Stimulated activated naive B cell treated with anti-CD40 and anti-IgM and Interleukin-4, amounts not matched to agents 10 μg/mL and 1 μg/mL and 100 μg/mL, for 72 hours (primary cell): ENCODE results near the gene GALNS.
A peak's percentile ranks its signal among the peaks of the same experiment; 100 is the strongest.

ENCODE experiments used
- ATAC-seq, 2 donors: fragments of 150-1000 bp; cut with Tn5 transposase; replicated peaks; 2 replicates each; pipeline ENCODE4 v1.10.0; 2021; ENCODE audit warnings: moderate library complexity in 1 of 2
- DNase-seq: peaks from one replicate; pipeline ENCODE4 v3.0.0; 2021
- H3K27ac Mint-ChIP-seq: one replicate; pipeline ENCODE4 v1.8.0; 2022; ENCODE audit warnings: mild to moderate bottlenecking, mixed read lengths
- H3K27me3 Mint-ChIP-seq, 2 donors: one replicate each; pipeline ENCODE4 v1.8.0; 2022; ENCODE audit warnings: mixed read lengths in 2 of 2
- H3K36me3 Mint-ChIP-seq, 2 donors: one replicate each; pipeline ENCODE4 v1.8.0; 2022; ENCODE audit warnings: mixed read lengths in 2 of 2, mild to moderate bottlenecking in 1 of 2
- H3K4me1 Mint-ChIP-seq, 2 donors: one replicate each; pipeline ENCODE4 v1.8.0; 2022; ENCODE audit warnings: mixed read lengths in 2 of 2, mild to moderate bottlenecking in 1 of 2
- H3K4me3 Mint-ChIP-seq, 2 donors: one replicate each; pipeline ENCODE4 v1.8.0; 2022; ENCODE audit warnings: mild to moderate bottlenecking in 2 of 2, mixed read lengths in 2 of 2, moderate library complexity in 1 of 2
- H3K9me3 Mint-ChIP-seq, 2 donors: one replicate each; pipeline ENCODE4 v1.8.0; 2022; ENCODE audit warnings: mixed read lengths in 2 of 2, mild to moderate bottlenecking in 1 of 2

GALNS gene

DNA sequence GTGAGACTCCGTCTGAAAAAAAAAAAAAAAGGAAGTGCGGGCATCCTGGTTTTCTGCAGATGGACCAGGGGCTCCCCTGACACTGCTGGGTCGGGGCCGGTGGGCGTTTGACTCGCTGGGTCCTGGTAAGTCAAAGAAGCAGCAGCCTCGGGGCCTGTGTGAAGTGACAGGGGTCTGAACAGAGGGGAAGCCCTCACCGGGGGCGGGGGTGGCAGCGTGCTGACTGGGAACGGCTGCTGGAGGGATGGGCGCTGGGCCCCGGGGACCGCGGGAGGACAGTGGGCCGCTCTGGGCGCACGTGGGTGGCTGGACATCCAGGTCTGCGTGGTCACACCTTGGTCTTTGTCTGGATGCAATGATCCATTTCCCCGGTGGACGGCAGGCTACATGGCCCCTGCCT lies 8.2 kb downstream of the GALNS start:
- Mint-ChIP-seq H3K4me1 (peaks cover 2 to 15% of the 10 kb centered on the region in 2 donors), H3K27ac (no peak overlapping the region), H3K27me3 (no peaks in the 10 kb centered on the region), H3K9me3 (no peaks in the 10 kb centered on the region), H3K36me3 (peaks cover 14 to 25% of the 10 kb centered on the region in 2 donors), H3K4me3 (no peak overlapping the region)
- no peak for DNase-seq
- ATAC-seq, result no peak

DNA sequence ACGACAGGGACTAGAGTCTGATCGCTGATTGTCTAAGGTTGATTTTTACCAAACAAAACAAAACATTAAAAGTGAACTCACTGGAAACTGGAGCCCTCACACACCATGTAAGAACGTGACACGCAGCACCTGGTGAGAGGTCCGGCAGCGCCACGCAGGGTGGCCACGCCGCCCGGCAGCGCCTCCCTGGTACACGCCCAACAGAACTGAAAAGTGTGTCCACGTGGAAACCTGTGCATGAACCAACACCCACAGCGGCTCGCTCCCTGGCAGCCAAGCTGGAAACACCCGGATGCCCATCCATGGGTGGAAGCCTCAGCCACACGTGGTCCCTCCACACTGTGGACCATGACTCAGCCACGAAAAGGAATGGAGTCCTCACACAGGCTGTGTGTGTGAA lies 9.1 kb downstream of the GALNS start:
- ATAC-seq, result no peak
- H3K27ac Mint-ChIP-seq, result no peak overlapping the region
- H3K4me1 Mint-ChIP-seq, result peaks cover 4 to 15% of the 10 kb centered on the region in 2 donors
- peaks cover 20 to 32% of the 10 kb centered on the region in 2 donors for H3K36me3 Mint-ChIP-seq
- H3K9me3 Mint-ChIP-seq, result no peaks in the 10 kb centered on the region
- no peak for DNase-seq
- no peak overlapping the region for H3K4me3 Mint-ChIP-seq
- no peaks in the 10 kb centered on the region for H3K27me3 Mint-ChIP-seq

DNA sequence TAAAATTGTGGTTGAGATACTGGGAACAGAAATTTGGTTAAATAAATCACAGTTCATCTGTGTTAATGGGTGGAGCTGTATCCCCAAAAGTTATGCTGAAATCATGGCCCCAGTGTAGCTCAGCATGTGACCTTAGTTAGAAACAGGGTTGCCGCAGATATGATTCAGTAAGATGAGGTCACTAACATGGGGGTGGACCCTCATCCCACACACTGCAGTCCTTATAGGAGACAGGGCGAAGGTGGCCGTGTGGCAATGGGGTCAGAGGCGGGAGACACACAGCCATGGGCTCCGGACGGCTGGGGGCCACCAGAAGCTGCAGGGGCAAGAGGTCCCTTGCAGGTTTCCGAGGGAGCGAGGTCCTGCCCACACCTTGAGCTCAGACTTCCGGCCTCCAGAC lies 10.7 kb downstream of the GALNS start:
- H3K36me3 Mint-ChIP-seq, result peaks cover 17 to 24% of the 10 kb centered on the region in 2 donors
- H3K9me3 Mint-ChIP-seq, result no peaks in the 10 kb centered on the region
- H3K4me3 Mint-ChIP-seq, result no peak overlapping the region
- no peak overlapping the region for H3K27ac Mint-ChIP-seq
- ATAC-seq, result no peak
- peaks cover 2% of the 10 kb centered on the region in 2 donors for H3K4me1 Mint-ChIP-seq
- DNase-seq, result no peak
- H3K27me3 Mint-ChIP-seq, result no peaks in the 10 kb centered on the region

DNA sequence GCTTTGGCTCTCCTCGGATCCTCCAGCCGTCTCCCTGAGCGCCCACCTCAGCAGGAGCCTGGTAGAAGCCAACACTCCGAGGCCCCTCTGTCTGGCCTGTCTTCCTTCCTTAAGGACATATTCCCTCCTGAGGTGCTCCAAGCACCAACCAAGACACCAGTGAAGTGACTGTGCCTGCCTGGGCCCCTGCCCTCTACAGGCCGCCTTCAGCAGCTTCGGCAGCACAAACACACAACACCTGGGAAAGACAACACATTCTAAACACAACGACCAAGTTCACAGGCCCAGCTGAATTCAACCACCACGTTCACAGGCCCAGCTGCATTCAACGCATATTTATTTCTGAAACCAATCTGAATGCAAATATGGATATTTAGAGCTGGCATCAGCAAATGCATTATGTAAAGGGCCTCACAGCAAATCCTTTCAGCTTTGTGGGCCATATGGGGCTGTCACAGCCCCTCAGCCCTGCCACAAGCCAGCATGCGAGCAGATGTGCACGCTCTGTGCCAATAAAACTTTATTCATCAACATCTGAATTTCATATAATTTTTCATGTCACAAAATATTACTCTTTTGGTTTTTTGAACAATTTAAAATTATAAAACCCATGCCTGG lies 12.2 kb downstream of the GALNS start:
- no peak overlapping the region for H3K27ac Mint-ChIP-seq

DNA sequence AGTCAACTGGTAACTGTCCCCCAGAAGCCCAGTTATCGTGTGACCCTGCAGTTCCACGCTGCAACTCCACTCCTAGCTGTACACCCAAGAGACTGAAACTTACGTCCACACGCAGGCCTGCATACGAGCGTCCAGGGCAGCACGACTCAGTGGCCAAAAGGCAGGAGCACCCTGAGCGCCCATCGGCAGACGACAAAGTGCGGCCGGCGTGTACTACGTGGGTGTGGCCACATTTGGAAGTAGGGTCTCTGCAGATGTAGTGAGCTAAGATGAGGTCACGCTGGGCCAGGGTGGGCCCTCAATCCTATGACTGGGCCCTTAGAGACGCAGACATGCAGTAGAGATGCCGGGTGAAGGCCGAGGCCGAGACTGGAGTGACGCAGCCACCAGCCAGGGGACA lies 13.5 kb downstream of the GALNS start:
- no peak for DNase-seq
- Mint-ChIP-seq H3K4me1 (peaks cover 0 to 2% of the 10 kb centered on the region in 2 donors), H3K27me3 (no peaks in the 10 kb centered on the region), H3K27ac (no peak overlapping the region), H3K4me3 (no peak overlapping the region), H3K9me3 (no peaks in the 10 kb centered on the region), H3K36me3 (peaks cover 22 to 34% of the 10 kb centered on the region in 2 donors)
- no peak for ATAC-seq

More for the DNA sequence above, 12.2 kb downstream of the GALNS start:
- Mint-ChIP-seq H3K27me3 (no peaks in the 10 kb centered on the region), H3K4me1 (peaks cover 0 to 2% of the 10 kb centered on the region in 2 donors), H3K9me3 (no peaks in the 10 kb centered on the region), H3K4me3 (no peak overlapping the region), H3K36me3 (peaks cover 17 to 26% of the 10 kb centered on the region in 2 donors)
- DNase-seq, result no peak
- no peak for ATAC-seq

DNA sequence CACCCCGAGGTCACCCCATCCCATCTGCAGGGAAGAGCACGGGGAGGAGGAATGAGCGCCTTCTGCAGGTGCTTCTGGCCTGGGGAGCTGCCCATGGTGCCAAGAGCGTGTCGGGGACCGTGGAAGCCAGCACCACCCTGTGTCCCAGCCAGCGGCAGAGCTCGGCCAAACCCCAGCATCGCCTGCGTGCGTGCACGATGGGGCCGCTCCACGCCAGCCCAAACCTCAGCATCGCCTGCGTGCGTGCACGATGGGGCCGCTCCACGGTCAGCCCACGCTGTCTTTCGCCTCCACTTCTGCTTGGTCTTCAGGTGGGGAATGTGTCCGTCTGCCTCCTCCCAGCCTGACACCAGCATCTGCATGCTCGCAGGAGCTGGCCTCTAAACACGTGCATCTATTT lies 13.9 kb downstream of the GALNS start:
- Mint-ChIP-seq H3K4me1 (peaks cover 0 to 2% of the 10 kb centered on the region in 2 donors), H3K36me3 (peaks cover 22 to 35% of the 10 kb centered on the region in 2 donors), H3K27ac (no peak overlapping the region), H3K27me3 (no peaks in the 10 kb centered on the region), H3K4me3 (no peak overlapping the region), H3K9me3 (no peaks in the 10 kb centered on the region)
- DNase-seq (no peak), ATAC-seq (no peak)

DNA sequence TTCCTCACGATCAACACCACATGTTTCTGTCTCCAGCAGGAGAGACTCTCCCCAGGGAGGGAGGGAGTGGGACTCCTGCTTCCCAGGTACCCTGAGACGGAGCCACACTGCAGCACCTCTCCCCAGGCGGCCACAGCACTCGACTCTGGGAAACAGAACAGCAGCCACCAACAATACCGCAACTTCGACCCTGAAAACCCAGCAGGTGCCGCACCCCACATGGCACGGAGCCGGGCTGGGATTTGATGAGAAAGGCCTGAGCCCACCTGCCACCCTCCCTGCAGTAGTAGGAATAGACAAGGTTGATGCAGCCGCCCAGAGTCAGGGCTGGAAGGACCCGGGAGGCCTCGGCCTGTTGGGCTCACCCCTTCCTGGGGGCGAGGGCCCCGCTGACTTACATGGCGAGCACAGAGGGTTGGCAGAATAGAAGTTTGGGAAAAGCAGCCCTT lies 14.4 kb downstream of the GALNS start:
- Mint-ChIP-seq H3K36me3 (peaks cover 20 to 33% of the 10 kb centered on the region in 2 donors), H3K4me3 (no peak overlapping the region), H3K9me3 (no peaks in the 10 kb centered on the region), H3K27me3 (no peaks in the 10 kb centered on the region), H3K27ac (no peak overlapping the region), H3K4me1 (peaks cover 0 to 2% of the 10 kb centered on the region in 2 donors)
- ATAC-seq (no peak), DNase-seq (no peak)

DNA sequence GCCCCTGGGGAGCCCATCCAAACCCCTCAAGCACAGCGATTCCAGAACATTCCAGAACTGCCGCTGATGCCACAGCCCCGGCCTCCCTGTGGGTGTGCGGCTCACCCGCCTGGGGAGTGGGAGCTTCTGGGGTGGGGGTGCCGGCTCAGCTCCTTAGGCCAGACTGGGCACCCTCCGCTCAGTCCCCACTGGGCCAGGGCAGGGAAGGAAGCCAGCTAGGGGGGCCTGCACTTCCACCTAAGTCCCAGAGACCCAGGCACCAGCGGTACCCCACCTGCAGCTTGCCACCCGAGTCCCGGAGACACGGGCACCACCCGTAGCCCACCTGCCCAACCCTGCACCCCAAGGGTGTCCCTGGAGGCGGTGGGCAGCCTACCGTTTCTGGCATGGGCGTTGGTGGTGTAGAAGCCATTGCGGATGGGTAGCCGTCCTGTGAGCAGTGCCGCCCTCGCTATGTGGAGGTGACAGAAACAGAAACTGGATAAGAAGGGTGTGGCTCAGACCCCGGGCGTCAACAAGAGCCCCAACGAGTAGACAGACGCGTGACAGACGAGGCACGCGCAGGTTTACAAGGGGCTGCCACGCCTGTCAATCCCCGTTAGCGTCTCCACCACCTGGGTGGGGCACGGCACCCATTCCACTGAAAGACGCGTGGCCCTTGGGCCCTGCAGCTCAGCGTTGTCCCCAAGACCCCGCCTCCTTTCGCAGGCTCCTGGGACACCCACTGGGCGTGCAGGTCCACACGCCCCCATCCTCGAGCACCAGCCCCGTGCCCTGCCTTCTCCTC lies 15.0 kb downstream of the GALNS start:
- peaks cover 20 to 32% of the 10 kb centered on the region in 2 donors for H3K36me3 Mint-ChIP-seq

DNA sequence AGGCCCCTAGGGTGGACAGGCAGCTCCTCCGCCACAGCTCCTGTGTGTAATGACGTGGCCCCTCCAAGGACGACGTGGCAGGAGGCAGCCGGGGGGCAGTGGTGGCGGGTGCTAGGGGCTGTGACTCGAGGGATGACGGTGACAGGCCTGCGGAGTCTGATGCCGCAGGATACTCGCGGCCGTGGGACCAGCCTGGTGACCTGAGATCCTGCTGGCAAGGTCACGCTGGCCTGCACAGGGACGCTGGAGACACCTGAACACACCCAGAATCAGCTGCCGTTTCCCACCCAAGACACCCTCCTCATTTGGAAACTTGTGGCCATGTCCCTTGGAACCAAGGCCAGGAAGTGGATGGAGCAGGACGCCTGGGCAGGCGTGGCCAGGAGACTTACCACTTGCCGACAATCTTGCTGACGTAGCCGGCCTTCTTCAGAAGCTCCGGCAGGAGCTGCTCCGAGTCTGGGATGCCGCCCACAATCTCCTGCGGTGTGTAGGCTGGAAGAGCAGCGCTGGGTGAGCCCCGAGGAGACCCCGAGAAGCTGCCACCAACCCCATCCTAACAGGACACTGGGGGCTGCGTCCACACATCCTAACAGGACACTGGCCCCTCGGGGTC lies 16.0 kb downstream of the GALNS start:
- ATAC-seq, result no peak
- DNase-seq, result no peak
- H3K36me3 Mint-ChIP-seq, result peaks cover 18 to 32% of the 10 kb centered on the region in 2 donors
- peaks cover 0 to 2% of the 10 kb centered on the region in 2 donors for H3K4me1 Mint-ChIP-seq
- no peaks in the 10 kb centered on the region for H3K9me3 Mint-ChIP-seq
- no peak overlapping the region for H3K27ac Mint-ChIP-seq
- no peak overlapping the region for H3K4me3 Mint-ChIP-seq
- no peaks in the 10 kb centered on the region for H3K27me3 Mint-ChIP-seq

More for the DNA sequence above, 15.0 kb downstream of the GALNS start:
- no peaks in the 10 kb centered on the region for H3K27me3 Mint-ChIP-seq
- no peak for DNase-seq
- H3K27ac Mint-ChIP-seq, result no peak overlapping the region
- ATAC-seq, result no peak
- peaks cover 0 to 2% of the 10 kb centered on the region in 2 donors for H3K4me1 Mint-ChIP-seq
- H3K4me3 Mint-ChIP-seq, result no peak overlapping the region
- H3K9me3 Mint-ChIP-seq, result no peaks in the 10 kb centered on the region

DNA sequence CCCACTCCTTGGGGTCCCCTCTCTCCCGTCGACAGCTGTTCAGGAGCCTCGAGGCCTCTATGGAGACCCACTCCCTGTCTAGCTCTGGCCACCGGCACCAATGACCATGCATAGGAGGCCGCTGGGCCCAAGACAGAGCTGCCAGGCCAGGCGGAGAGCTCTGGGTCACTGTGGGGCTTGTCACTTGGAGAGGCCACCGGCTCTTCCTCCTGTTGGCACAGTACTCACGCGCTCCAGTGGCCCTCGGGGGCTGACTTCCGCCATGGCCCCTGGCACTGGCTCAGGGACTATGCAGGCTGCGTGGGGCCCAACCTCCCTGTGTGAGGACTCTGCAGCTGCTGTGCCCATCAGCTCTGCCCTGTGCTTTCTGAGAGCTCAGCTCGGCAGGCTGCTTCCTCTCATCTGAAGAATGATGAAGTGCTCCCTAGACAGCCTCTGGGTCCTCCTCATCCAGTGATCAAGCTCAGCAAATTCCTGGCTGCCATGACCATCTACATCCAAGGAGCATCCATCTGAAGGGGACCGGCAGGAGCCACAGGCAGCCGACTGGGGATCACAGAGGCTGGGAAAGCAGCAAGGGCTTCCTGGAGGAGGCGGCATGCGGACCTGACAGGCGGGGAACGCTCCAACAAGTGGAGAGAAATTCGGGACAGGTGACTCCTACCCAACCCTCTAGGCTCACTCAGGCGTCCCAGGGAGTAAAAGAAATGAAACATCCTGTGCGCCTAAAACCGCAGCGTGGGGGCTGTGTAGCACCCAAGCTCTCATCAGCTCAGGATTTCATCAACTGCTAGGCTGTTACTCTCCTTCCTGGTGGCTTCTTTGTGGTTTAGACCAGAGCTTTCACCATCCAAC lies 16.8 kb downstream of the GALNS start:
- ATAC-seq (no peak), DNase-seq (no peak)
- Mint-ChIP-seq H3K36me3 (peaks cover 18 to 38% of the 10 kb centered on the region in 2 donors), H3K27me3 (no peaks in the 10 kb centered on the region), H3K4me1 (peaks cover 0 to 2% of the 10 kb centered on the region in 2 donors), H3K9me3 (no peaks in the 10 kb centered on the region), H3K4me3 (no peak overlapping the region), H3K27ac (no peak overlapping the region)

DNA sequence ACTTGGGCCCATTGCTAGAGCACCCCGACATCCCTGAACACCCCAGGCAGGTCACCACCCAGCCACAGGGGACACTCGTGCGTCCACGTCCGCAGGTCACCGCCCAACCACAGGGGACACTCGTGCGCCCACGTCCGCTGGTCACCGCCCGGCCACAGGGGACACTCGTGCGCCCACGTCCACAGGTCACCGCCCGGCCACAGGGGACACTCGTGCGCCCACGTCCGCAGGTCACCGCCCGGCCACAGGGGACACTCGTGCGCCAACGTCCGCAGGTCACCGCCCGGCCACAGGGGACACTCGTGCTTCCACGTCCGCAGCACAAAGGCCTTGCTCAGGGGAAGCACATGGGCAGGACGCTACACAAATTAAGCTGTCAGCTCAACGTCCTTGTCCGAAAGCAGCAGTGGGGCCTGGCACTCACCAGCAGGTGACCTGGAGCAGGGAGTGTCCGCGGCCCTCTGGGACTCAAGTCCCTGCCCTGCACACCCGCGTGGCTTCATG lies 17.7 kb downstream of the GALNS start:
- ATAC-seq, result no peak
- H3K27ac Mint-ChIP-seq, result peak overlapping the region; percentile 51
- H3K9me3 Mint-ChIP-seq, result no peaks in the 10 kb centered on the region
- peaks cover 0 to 2% of the 10 kb centered on the region in 2 donors for H3K4me1 Mint-ChIP-seq
- no peak for DNase-seq
- H3K27me3 Mint-ChIP-seq, result no peaks in the 10 kb centered on the region
- H3K4me3 Mint-ChIP-seq, result no peak overlapping the region
- peaks cover 20 to 41% of the 10 kb centered on the region in 2 donors for H3K36me3 Mint-ChIP-seq

DNA sequence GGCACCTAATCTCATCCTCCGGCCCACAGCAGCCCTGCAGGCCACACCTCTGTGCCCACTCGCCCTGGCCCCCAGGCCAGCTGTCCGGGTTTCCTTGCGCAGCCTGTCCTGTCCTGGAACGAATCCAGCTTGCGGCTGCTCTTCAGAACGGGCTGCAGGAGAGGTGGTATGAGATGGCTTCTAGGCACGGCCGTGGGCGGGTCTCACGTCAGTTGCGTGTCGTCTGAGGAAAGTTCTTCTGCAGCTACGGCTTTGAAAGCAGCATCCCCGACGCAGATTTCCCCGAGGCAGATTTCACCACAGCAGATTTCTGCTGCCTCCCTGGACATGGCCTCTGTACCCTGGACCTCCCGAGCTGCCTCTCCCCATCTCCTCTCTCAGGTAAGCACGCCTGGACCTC lies 18.2 kb downstream of the GALNS start:
- Mint-ChIP-seq H3K27ac (peak overlapping the region; percentile 51), H3K36me3 (peaks cover 23 to 44% of the 10 kb centered on the region in 2 donors), H3K9me3 (no peaks in the 10 kb centered on the region), H3K4me1 (peaks cover 0 to 2% of the 10 kb centered on the region in 2 donors), H3K27me3 (no peaks in the 10 kb centered on the region), H3K4me3 (no peak overlapping the region)
- DNase-seq (no peak), ATAC-seq (no peak)

DNA sequence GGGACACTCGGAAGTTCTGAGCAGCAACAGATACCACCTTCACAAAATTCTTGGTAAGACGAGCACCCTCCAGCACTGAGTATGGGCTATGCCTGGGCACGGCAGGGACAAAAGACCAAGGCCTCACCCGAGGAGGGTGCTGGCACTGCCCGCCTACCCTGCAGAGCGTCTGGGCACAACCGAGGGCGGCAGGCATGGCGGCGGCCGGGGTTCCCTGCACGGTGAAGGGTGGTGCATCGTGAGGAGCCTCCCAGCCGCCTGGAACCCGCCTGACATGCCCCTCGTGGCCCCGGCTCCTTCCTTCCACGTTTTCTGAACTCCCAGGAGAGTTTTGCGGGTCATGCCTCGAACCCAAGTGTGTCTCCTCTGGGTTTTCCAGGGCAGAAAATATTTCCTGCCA lies 18.9 kb downstream of the GALNS start:
- ATAC-seq (no peak), DNase-seq (no peak)
- Mint-ChIP-seq H3K4me1 (no peaks in the 10 kb centered on the region), H3K27me3 (no peaks in the 10 kb centered on the region), H3K9me3 (no peaks in the 10 kb centered on the region), H3K4me3 (no peak overlapping the region), H3K36me3 (peaks cover 17 to 39% of the 10 kb centered on the region in 2 donors), H3K27ac (no peak overlapping the region)

DNA sequence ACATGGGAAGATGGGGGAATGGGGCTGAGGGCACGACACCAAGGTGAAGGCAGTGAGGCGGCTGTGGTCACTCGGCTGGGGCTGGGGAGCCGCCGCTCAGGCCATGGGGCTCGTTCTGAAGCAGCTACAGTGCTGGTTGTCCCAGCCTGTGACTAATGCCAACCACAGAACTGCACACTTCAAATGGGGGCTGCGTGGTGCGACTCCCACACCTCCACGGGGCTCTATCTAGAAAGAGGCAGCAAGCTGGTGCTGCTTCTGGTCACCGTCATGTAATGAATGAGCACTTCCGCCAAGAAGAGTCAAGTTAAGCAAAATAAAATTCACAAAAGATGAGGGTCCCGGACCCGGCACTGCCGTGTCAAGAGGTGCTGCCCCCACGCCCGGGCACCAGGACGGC lies 20.0 kb downstream of the GALNS start:
- no peak for ATAC-seq
- DNase-seq, result no peak
- Mint-ChIP-seq H3K27me3 (no peaks in the 10 kb centered on the region), H3K36me3 (peaks cover 17 to 35% of the 10 kb centered on the region in 2 donors), H3K4me3 (no peak overlapping the region), H3K9me3 (no peaks in the 10 kb centered on the region), H3K27ac (no peak overlapping the region), H3K4me1 (no peaks in the 10 kb centered on the region)
